ENCODE results near the gene DLX5. TPM values are rescaled to one million over a fixed set of nuclear protein-coding genes. Genes with fewer than 3 reads are reported as not detected.

The DLX5 gene
- total and polyA plus RNA-seq, 9 donors: 0.27 to 7.9 (median 1.0) TPM; not detected in 1

DNA sequence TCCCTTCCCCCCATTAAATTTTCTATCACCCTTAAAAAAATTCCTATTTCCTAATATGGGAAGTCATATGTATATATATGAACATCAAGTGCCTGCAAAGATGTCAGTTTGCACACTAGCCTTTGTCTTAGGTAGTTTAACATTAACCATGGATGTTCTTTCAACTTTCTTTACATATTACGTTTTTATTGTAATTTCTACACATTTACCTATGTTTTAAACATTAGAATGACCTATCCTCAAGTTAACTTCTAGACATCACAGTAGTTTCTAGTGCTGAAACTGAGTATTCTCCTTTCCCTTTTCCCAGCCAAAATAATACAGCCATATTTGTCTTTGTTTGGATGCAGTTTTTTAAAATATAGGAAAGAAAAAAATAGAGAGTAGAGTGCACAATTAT, 13.5 kb downstream of the DLX5 start:
- Histone ChIP-seq H3K4me3 (no peak overlapping the region), H3K27me3 (no peaks in the 10 kb centered on the region), H3K36me3 (no peaks in the 10 kb centered on the region), H3K27ac (no peak overlapping the region), H3K4me1 (ENCODE audit: insufficient read depth) (no peaks in the 10 kb centered on the region), H3K9me3 (no peaks in the 10 kb centered on the region)
- intact Hi-C loops (cut with DNase I): no loop called here
- no peak for DNase-seq
- 11 to 30% (median 26%) methylated on average over 1 of the region's 1 CpG for WGBS, 3 donors
- TF ChIP-seq POLR2A (IDR thresholded peaks at IDR 0.05): no peak
- TF ChIP-seq CTCF (IDR thresholded peaks at IDR 0.05): no peak
- no peak for TF ChIP-seq EP300 (IDR thresholded peaks at IDR 0.05)

DNA sequence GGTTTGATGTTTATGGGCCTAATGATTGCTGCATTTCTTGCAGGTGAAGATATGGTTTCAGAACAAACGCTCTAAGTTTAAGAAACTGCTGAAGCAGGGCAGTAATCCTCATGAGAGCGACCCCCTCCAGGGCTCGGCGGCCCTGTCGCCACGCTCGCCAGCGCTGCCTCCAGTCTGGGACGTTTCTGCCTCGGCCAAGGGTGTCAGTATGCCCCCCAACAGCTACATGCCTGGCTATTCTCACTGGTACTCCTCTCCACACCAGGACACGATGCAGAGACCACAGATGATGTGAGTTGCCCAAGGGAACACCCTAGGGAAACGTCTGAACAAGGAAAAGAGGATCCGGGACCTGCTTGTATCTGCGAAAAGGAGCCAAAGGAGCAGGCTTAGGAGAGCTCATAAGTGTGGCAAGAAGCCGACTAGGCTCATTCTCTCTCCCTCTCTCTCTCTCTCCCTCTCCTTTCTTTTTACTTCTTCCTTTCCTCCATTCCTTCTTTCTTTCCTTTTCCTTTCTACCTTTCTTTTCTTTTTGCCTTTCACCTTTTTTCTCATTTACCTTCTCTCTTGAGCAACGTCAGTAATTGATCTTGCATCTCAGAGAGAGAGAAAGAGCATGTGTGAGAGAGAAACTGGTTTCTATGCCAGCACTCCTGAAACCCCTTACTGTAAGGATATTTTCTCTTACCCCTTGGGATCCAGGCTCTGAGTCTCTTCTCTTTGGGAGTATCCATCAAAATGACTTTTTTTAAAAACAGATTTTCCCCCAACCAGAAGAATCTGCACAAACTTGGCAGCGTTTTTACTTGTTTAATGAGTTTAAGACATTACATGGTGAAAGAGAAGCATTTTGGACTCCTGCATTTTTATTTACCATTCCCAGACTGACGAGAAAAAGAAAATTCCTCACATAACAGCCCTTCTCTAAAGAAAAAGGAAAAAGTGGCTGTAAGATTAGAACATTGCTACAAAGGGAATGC, 14.6 kb downstream of the DLX5 start:
- Histone ChIP-seq H3K4me3 (no peak overlapping the region), H3K27ac (no peak overlapping the region), H3K4me1 (ENCODE audit: insufficient read depth) (peaks cover 3% of the 10 kb centered on the region), H3K9me3 (no peaks in the 10 kb centered on the region), H3K27me3 (no peaks in the 10 kb centered on the region), H3K36me3 (no peaks in the 10 kb centered on the region)
- intact Hi-C loops (cut with DNase I): loop anchor here in 1 of 4 donors (10.0 kb wide), 1 partner anchor 305 kb away; the partner anchor contains the start of gene SEM1
- TF ChIP-seq POLR2A (IDR thresholded peaks at IDR 0.05) (no peak), EP300 (IDR thresholded peaks at IDR 0.05) (no peak), CTCF (IDR thresholded peaks at IDR 0.05) (no peak)
- no peak for DNase-seq
- WGBS, 3 donors: 15 to 30% (median 23%) methylated on average over 18 of the region's 18 CpGs

DNA sequence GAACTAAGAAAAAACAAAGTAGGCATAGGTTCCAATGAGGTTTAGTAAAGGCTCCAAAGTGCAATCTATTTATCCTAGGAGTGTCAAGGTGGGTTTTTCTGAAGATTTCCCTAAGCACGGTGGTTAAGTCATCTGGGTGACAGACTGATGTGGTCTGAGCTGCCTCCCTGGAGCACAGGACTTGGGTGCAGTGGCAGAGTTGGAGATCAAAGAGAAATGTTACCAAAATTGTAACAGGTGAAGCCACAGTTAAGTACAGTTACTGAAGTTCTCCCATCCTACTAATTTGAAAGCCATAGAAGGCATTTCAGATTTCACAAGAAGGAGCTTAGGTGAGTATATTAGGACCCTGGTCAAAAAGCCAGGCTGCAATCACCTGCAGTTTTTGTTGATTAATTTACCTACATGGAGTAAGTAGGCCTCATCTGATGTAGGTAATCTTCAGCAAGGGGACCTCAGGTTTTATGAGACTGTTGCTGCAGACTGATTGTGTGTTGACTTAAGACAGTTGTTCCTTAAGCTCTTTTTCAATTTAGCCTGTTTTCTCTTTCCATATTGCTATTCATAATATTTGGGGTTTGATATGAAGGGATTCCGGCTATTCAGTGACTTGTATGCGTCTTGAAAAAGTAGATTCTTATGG, 16.2 kb downstream of the DLX5 start:
- no peaks in the 10 kb centered on the region for H3K9me3 ChIP-seq
- H3K4me1 ChIP-seq (ENCODE audit: insufficient read depth): peaks cover 4% of the 10 kb centered on the region
- no peak for TF ChIP-seq CTCF (IDR thresholded peaks at IDR 0.05)
- no peak for TF ChIP-seq EP300 (IDR thresholded peaks at IDR 0.05)
- TF ChIP-seq POLR2A (IDR thresholded peaks at IDR 0.05): no peak
- H3K27ac ChIP-seq: no peak overlapping the region
- H3K36me3 ChIP-seq: no peaks in the 10 kb centered on the region
- H3K4me3 ChIP-seq: no peak overlapping the region
- WGBS, 3 donors: 93 to 97% (median 97%) methylated on average over 3 of the region's 3 CpGs
- no peaks in the 10 kb centered on the region for H3K27me3 ChIP-seq
- intact Hi-C loops (cut with DNase I): loop anchor here in 1 of 4 donors (10.0 kb wide), 1 partner anchor 304 kb away; the partner anchor contains the start of gene SEM1
- no peak for DNase-seq

- H3K4me1 ChIP-seq (ENCODE audit: insufficient read depth): peaks cover 4% of the 10 kb centered on the region
- intact Hi-C loops (cut with DNase I): loop anchor here in 1 of 4 donors (10.0 kb wide), 1 partner anchor 303 kb away; the partner anchor contains the start of gene SEM1
- 55 to 75% (median 71%) methylated on average over 8 of the region's 8 CpGs for WGBS, 3 donors
- H3K4me3 ChIP-seq: no peak overlapping the region
- TF ChIP-seq CTCF (IDR thresholded peaks at IDR 0.05): no peak
- TF ChIP-seq EP300 (IDR thresholded peaks at IDR 0.05): no peak
- TF ChIP-seq POLR2A (IDR thresholded peaks at IDR 0.05): no peak
- no peak overlapping the region for H3K27ac ChIP-seq
- no peak for DNase-seq
- H3K36me3 ChIP-seq: no peaks in the 10 kb centered on the region
- no peaks in the 10 kb centered on the region for H3K9me3 ChIP-seq
- peaks cover under 1% of the 10 kb centered on the region for H3K27me3 ChIP-seq
These were observed 17.1 kb downstream of the DLX5 start for GRCh38 chr7:97007583-97007861.
